GM10266 (cell line): ENCODE data around the gene ARAP2.

Experiments used
- DNase-seq: peaks from one replicate; pipeline ENCODE4 v3.0.0; 2012; ENCODE audit errors: extremely low spot score
- CTCF ChIP-seq: IDR thresholded peaks from 2 replicates; pipeline ENCODE4 v1.5.1; 2012; ENCODE audit warnings: mild to moderate bottlenecking, low read depth; ENCODE audit not compliant: control insufficient read depth, insufficient read depth; ENCODE audit errors: missing control alignments

Gene ARAP2

GRCh38 chr4:36241771-36242170 lies 2.5 kb downstream of the ARAP2 start:
- peak; percentile 59 for DNase-seq
- no peak for TF ChIP-seq CTCF

- no peak for DNase-seq
- no peak for TF ChIP-seq CTCF
Measured at GRCh38 chr4:36237366-36238313, 6.7 kb downstream of the ARAP2 start.

- TF ChIP-seq CTCF, result no peak
Measured at GRCh38 chr4:36236159-36236558, 8.2 kb downstream of the ARAP2 start.

GRCh38 chr4:36235306-36235705 lies 9.0 kb downstream of the ARAP2 start:
- no peak for TF ChIP-seq CTCF
- DNase-seq, result no peak

More at GRCh38 chr4:36236159-36236558, 8.2 kb downstream of the ARAP2 start:
- no peak for DNase-seq

- no peak for DNase-seq
- no peak for TF ChIP-seq CTCF
Measured at GRCh38 chr4:36233567-36234266, 10.6 kb downstream of the ARAP2 start.

GRCh38 chr4:36230534-36230933 lies 13.8 kb downstream of the ARAP2 start:
- no peak for DNase-seq

More at GRCh38 chr4:36230534-36230933, 13.8 kb downstream of the ARAP2 start:
- TF ChIP-seq CTCF, result no peak
